ENCODE data around the gene GNPTAB. TPM values are rescaled to one million over a fixed set of nuclear protein-coding genes. Genes with fewer than 3 reads are reported as not detected.

Gene GNPTAB
- polyA plus RNA-seq, 2 of the 4 experiments (the other 2 are of a cell fraction) = 20.3 to 29.3 TPM

GRCh38 chr12:101777485-101777884 lies 53.3 kb downstream of the GNPTAB start:
- POLR2A ChIA-PET = no interaction called here
- H3K27ac ChIP-seq = no peak overlapping the region
- CTCF ChIA-PET = interaction anchor here (0.7 to 2.6 kb wide), 9 partner anchors 8 to 1033 kb away, joined by 3 to 10 read pairs (median 4); no protein-coding TSS in a partner anchor
- no peaks in the 10 kb centered on the region for H3K4me1 ChIP-seq
- no peaks in the 10 kb centered on the region for H3K9me3 ChIP-seq
- H3K4me2 ChIP-seq = no peak overlapping the region
- no peak for FAIRE-seq
- TF ChIP-seq CBX2 (IDR thresholded peaks at IDR 0.05; ENCODE audit: borderline replicate concordance, low read depth) (no peak), ATOH8 (CRISPR knock-in tag; IDR thresholded peaks at IDR 0.05; ENCODE audit: low read depth) (no peak), POLR2A (IDR thresholded peaks at IDR 0.05; ENCODE audit: low read length) (no peak), RNF2 (IDR thresholded peaks at IDR 0.05; ENCODE audit: borderline replicate concordance, low read depth) (no peak), KDM1A (IDR thresholded peaks at IDR 0.05; ENCODE audit: low read depth) (no peak), HMGXB4 (CRISPR knock-in tag; IDR thresholded peaks at IDR 0.05; ENCODE audit: borderline replicate concordance) (no peak), CBX8 (IDR thresholded peaks at IDR 0.05) (no peak), EP300 (IDR thresholded peaks at IDR 0.05) (no peak), HOXB5 (CRISPR knock-in tag; IDR thresholded peaks at IDR 0.05) (no peak), HOXB13 (CRISPR knock-in tag; IDR thresholded peaks at IDR 0.05; ENCODE audit: low read depth) (no peak), RFX5 (IDR thresholded peaks at IDR 0.05) (no peak), JUNB (IDR thresholded peaks at IDR 0.05) (no peak), TP53 (CRISPR knock-in tag; IDR thresholded peaks at IDR 0.05) (no peak)
- TF ChIP-seq, protein P1, sequence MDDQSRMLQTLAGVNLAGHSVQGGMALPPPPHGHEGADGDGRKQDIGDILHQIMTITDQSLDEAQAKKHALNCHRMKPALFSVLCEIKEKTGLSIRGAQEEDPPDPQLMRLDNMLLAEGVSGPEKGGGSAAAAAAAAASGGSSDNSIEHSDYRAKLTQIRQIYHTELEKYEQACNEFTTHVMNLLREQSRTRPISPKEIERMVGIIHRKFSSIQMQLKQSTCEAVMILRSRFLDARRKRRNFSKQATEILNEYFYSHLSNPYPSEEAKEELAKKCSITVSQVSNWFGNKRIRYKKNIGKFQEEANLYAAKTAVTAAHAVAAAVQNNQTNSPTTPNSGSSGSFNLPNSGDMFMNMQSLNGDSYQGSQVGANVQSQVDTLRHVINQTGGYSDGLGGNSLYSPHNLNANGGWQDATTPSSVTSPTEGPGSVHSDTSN (IDR thresholded peaks at IDR 0.05) = no peak
- TF ChIP-seq, protein P2, sequence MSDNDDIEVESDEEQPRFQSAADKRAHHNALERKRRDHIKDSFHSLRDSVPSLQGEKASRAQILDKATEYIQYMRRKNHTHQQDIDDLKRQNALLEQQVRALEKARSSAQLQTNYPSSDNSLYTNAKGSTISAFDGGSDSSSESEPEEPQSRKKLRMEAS (IDR thresholded peaks at IDR 0.05) = no peak
- no peak overlapping the region for H3K4me3 ChIP-seq
- no peak for ATAC-seq
- 85% methylated on average over 3 of the region's 3 CpGs for WGBS (ENCODE audit: missing lambda C conversion rate)
- no peak for DNase-seq (ENCODE audit: low read depth in 1 of 2, low spot score in 1 of 2)

GRCh38 chr12:101775816-101776215 lies 54.9 kb downstream of the GNPTAB start:
- WGBS (ENCODE audit: missing lambda C conversion rate) = 57% methylated on average over 2 of the region's 2 CpGs

More at GRCh38 chr12:101775816-101776215, 54.9 kb downstream of the GNPTAB start:
- no peak for TF ChIP-seq KDM5A (IDR thresholded peaks at IDR 0.05)
- TF ChIP-seq JUNB (IDR thresholded peaks at IDR 0.05) = no peak
- no peak for TF ChIP-seq ZNF302 (CRISPR knock-in tag; IDR thresholded peaks at IDR 0.05)
- TF ChIP-seq SREBF2 (IDR thresholded peaks at IDR 0.05) = no peak
- no peak for TF ChIP-seq ZFP36 (IDR thresholded peaks at IDR 0.05; ENCODE audit: borderline replicate concordance, partially characterized antibody)
- TF ChIP-seq, protein P1 (IDR thresholded peaks at IDR 0.05) = no peak
- no peak for TF ChIP-seq NFE2L2 (conservative IDR thresholded peaks at IDR 0.05; ENCODE audit: low read length)
- no peak for TF ChIP-seq HOXA7 (CRISPR knock-in tag; IDR thresholded peaks at IDR 0.05)
- no peak for TF ChIP-seq HOXB13 (CRISPR knock-in tag; IDR thresholded peaks at IDR 0.05; ENCODE audit: low read depth)
- no peak for TF ChIP-seq BCL3 (IDR thresholded peaks at IDR 0.05)
- TF ChIP-seq HES2 (IDR thresholded peaks at IDR 0.05) = no peak
- TF ChIP-seq MAZ (IDR thresholded peaks at IDR 0.05; ENCODE audit: borderline replicate concordance, low read depth, low read length) = no peak
- no peak for ATAC-seq
- Histone ChIP-seq H3K4me3 (no peak overlapping the region), H3K4me2 (no peak overlapping the region), H3K9me3 (no peaks in the 10 kb centered on the region), H3K27ac (no peak overlapping the region), H3K4me1 (no peaks in the 10 kb centered on the region)
- ChIA-PET POLR2A (no interaction called here), CTCF (interaction anchor here (1.0 to 2.6 kb wide), 8 partner anchors 9 to 361 kb away, joined by 3 to 10 read pairs (median 5); partner anchors contain the start of gene GNPTAB)
- no peak for DNase-seq (ENCODE audit: low read depth in 1 of 2, low spot score in 1 of 2)
- FAIRE-seq = no peak

Data from A549 (cell line).